SK-N-SH (cell line): ENCODE measurements around the gene PIAS1. TPM values are rescaled to one million over a fixed set of nuclear protein-coding genes. Genes with fewer than 3 reads are reported as not detected.

Source experiments
- CTCF ChIA-PET: fragments of 300-600, 350-600 bp; formaldehyde crosslinking; extraction: SDS; loops from one replicate; lab custom pipeline; 2021; lab: Yijun Ruan, JAX
- POLR2A ChIA-PET: fragments of 350-600 bp; sonication (Branson Sonifier 250); formaldehyde crosslinking; extraction: SDS; loops from one replicate; lab custom pipeline; 2020; ENCODE audit warnings: antibody characterized with exemption, inconsistent platforms; lab: Yijun Ruan, JAX
- DNase-seq: peaks from one replicate; pipeline ENCODE4 v3.0.0; 2012
- H2AFZ ChIP-seq: fragments of 200-600 bp; sonication (generic); 2 replicates; pipeline ENCODE4 v1.8.1; 2016; ENCODE audit warnings: antibody characterized with exemption, mild to moderate bottlenecking, low read depth
- H3F3A ChIP-seq: fragments of 200-600 bp; sonication (generic); replicated peaks from 2 replicates; pipeline ENCODE3; 2016; ENCODE audit warnings: antibody characterized with exemption, mild to moderate bottlenecking; ENCODE audit not compliant: insufficient read depth
- H3K27ac ChIP-seq, 2 experiments: fragments of 200-500 bp in 1 of 2; fragments of 200-600 bp in 1 of 2; sonication (Bioruptor generic) in 1 of 2; sonication (generic), shearing (Covaris generic) in 1 of 2; 2 replicates each; pipeline versions ENCODE4 v1.5.1 to v1.6.1; 2014 to 2016; ENCODE audit warnings: low read depth in 2 of 2, inconsistent platforms in 1 of 2, low read length in 1 of 2, mild to moderate bottlenecking in 1 of 2, mixed read lengths in 1 of 2
- H3K27me3 ChIP-seq: fragments of 200-600 bp; sonication (generic), shearing (Covaris generic); 2 replicates; pipeline ENCODE4 v1.6.1; 2016; ENCODE audit warnings: mixed run types; ENCODE audit not compliant: insufficient read depth
- H3K36me3 ChIP-seq, 2 experiments: fragments of 200-500 bp in 1 of 2; fragments of 200-600 bp in 1 of 2; sonication (Bioruptor generic) in 1 of 2; sonication (generic) in 1 of 2; replicated peaks in 1 of 2; 2 replicates each; pipeline versions ENCODE3 to v1.5.1; 2014 to 2016; ENCODE audit warnings: low read length in 1 of 2, mild to moderate bottlenecking in 1 of 2; ENCODE audit not compliant: insufficient read depth in 2 of 2, control insufficient read depth in 1 of 2
- H3K4me1 ChIP-seq, 2 experiments: fragments of 200-500 bp in 1 of 2; fragments of 200-600 bp in 1 of 2; sonication (Bioruptor generic) in 1 of 2; sonication (generic), shearing (Covaris generic) in 1 of 2; 2 replicates each; pipeline versions ENCODE4 v1.5.1 to v1.6.1; 2014 to 2016; ENCODE audit warnings: low read depth in 1 of 2, low read length in 1 of 2, mixed run types in 1 of 2; ENCODE audit not compliant: insufficient read depth in 2 of 2, control insufficient read depth in 1 of 2
- H3K4me2 ChIP-seq: fragments of 200-600 bp; sonication (generic), shearing (Covaris generic); 2 replicates; pipeline ENCODE4 v1.6.1; 2017; ENCODE audit warnings: mixed run types
- H3K4me3 ChIP-seq, 2 experiments: fragments of 200-500 bp in 1 of 2; fragments of 200-600 bp in 1 of 2; sonication (Bioruptor generic) in 1 of 2; sonication (generic), shearing (Covaris generic) in 1 of 2; 2 replicates each; pipeline versions ENCODE4 v1.5.1 to v1.8.1; 2014 to 2016; ENCODE audit warnings: low read depth in 2 of 2, inconsistent platforms in 1 of 2, low read length in 1 of 2, mild to moderate bottlenecking in 1 of 2, mixed read lengths in 1 of 2, moderate library complexity in 1 of 2
- H3K79me2 ChIP-seq: fragments of 200-600 bp; sonication (generic); 2 replicates; pipeline ENCODE4 v1.8.1; 2017; ENCODE audit warnings: mild to moderate bottlenecking; ENCODE audit not compliant: insufficient read depth
- H3K9ac ChIP-seq: fragments of 200-600 bp; sonication (generic); 2 replicates; pipeline ENCODE4 v1.6.1; 2017; ENCODE audit warnings: mixed run types
- H3K9me2 ChIP-seq: fragments of 200-600 bp; sonication (generic); 2 replicates; pipeline ENCODE4 v1.6.1; 2017; ENCODE audit warnings: mixed run types
- H3K9me3 ChIP-seq: fragments of 200-600 bp; sonication (generic); 2 replicates; pipeline ENCODE4 v1.6.1; 2017; ENCODE audit warnings: mixed run types, mild to moderate bottlenecking, moderate library complexity
- H4K20me1 ChIP-seq: fragments of 200-600 bp; sonication (generic); 2 replicates; pipeline ENCODE4 v1.6.1; 2017; ENCODE audit warnings: mild to moderate bottlenecking, mixed run types; ENCODE audit not compliant: insufficient read depth
- EP300 ChIP-seq, 2 experiments: IDR thresholded peaks; 2 replicates each; pipeline versions ENCODE4 v1.4.0 to v1.6.1; 2012; ENCODE audit warnings: borderline replicate concordance in 1 of 2, low read depth in 1 of 2, low read length in 1 of 2
- EZH2phosphoT487 ChIP-seq: fragments of 200-600 bp; sonication (generic); IDR thresholded peaks from 2 replicates; pipeline ENCODE4 v1.6.1; 2017; ENCODE audit warnings: low read depth, mixed run types, mild to moderate bottlenecking, antibody characterized with exemption, moderate library complexity, borderline replicate concordance
- FOSL2 ChIP-seq: IDR thresholded peaks from 2 replicates; pipeline ENCODE4 v1.4.0; 2012; ENCODE audit warnings: low read depth, mild to moderate bottlenecking, moderate library complexity, borderline replicate concordance
- FOXJ3 ChIP-seq: sonication (generic); formaldehyde crosslinking; IDR thresholded peaks from 2 replicates; pipeline ENCODE4 v1.5.1; 2020; ENCODE audit warnings: mild to moderate bottlenecking, missing genetic modification reagents
- FOXM1 ChIP-seq: IDR thresholded peaks from 2 replicates; pipeline ENCODE4 v1.4.0; 2012; ENCODE audit warnings: low read depth, mild to moderate bottlenecking
- GABPA ChIP-seq: IDR thresholded peaks from 2 replicates; pipeline ENCODE4 v1.4.0; 2012; ENCODE audit warnings: low read depth, mild to moderate bottlenecking
- GATA2 ChIP-seq: sonication (generic); formaldehyde crosslinking; IDR thresholded peaks from 2 replicates; pipeline ENCODE4 v1.5.0; 2020; ENCODE audit warnings: mild to moderate bottlenecking, missing genetic modification reagents
- JUND ChIP-seq: IDR thresholded peaks from 2 replicates; pipeline ENCODE4 v1.4.0; 2012
- MEF2A ChIP-seq: IDR thresholded peaks from 2 replicates; pipeline ENCODE4 v1.4.0; 2012; ENCODE audit warnings: low read depth, borderline replicate concordance
- MXI1 ChIP-seq: IDR thresholded peaks from 2 replicates; pipeline ENCODE4 v1.6.1; 2012; ENCODE audit warnings: mild to moderate bottlenecking, low read depth, low read length, improper control_type of control experiment
- PBX3 ChIP-seq: IDR thresholded peaks from 2 replicates; pipeline ENCODE4; 2012
- RAD21 ChIP-seq: IDR thresholded peaks from 2 replicates; pipeline ENCODE4 v1.6.1; 2012; ENCODE audit warnings: mild to moderate bottlenecking, low read length
- RCOR1 ChIP-seq: fragments of 150-350 bp; IDR thresholded peaks from 2 replicates; pipeline ENCODE4 v1.6.1; 2017; ENCODE audit warnings: antibody characterized with exemption, low read length
- RFX5 ChIP-seq: IDR thresholded peaks from 2 replicates; pipeline ENCODE4 v1.6.1; 2012; ENCODE audit warnings: mild to moderate bottlenecking, improper control_type of control experiment, low read length
- RXRA ChIP-seq: IDR thresholded peaks from 2 replicates; pipeline ENCODE4 v1.4.0; 2012; ENCODE audit warnings: low read depth, mild to moderate bottlenecking, borderline replicate concordance
- SMC3 ChIP-seq: IDR thresholded peaks from 2 replicates; pipeline ENCODE4 v1.6.1; 2012; ENCODE audit warnings: low read depth, low read length, improper control_type of control experiment
- WGBS: methylation state at CpG from one replicate; pipeline ENCODE4 v1.1.6; 2017; ENCODE audit warnings: low lambda C conversion rate; 5-methylcytosine and 5-hydroxymethylcytosine counted together
- polyA plus RNA-seq, 3 experiments: library from polyadenylated mRNA; depleted of rRNA; stranded (reverse); fragments of >200 nt; gene quantifications; 2 replicates each; pipeline ENCODE4 v1.2.3, GENCODE V29; 2012

Gene PIAS1
- polyA plus RNA-seq, 1 of the 3 experiments (the other 2 are of a cell fraction): 9.0 TPM

GRCh38 chr15:68204361-68204760, 150.2 kb downstream of the PIAS1 start:
- WGBS: 100% methylated on average over 4 of the region's 7 CpGs
- peaks cover 4% of the 10 kb centered on the region; the same call in 1 of the 2 replicates for H3K79me2 ChIP-seq
- CTCF ChIA-PET: interaction anchor here (1.0 kb wide), 1 partner anchor 341 kb away, joined by 3 read pairs; no protein-coding TSS in a partner anchor
- peaks cover 0 to 26% of the 10 kb centered on the region in 2 experiments; a peak in 1 of 4 replicates for H3K4me1 ChIP-seq
- DNase-seq: no peak
- no peaks in the 10 kb centered on the region for H4K20me1 ChIP-seq
- no peaks in the 10 kb centered on the region for H3K9me3 ChIP-seq
- H3F3A ChIP-seq: no peaks in the 10 kb centered on the region
- no peak overlapping the region for H2AFZ ChIP-seq
- H3K4me2 ChIP-seq: no peak overlapping the region
- peaks cover 0 to 2% of the 10 kb centered on the region in 2 experiments for H3K36me3 ChIP-seq
- TF ChIP-seq SMC3: no peak
- no peak for TF ChIP-seq EP300 (IDR thresholded peaks at IDR 0.05; ENCODE audit: borderline replicate concordance in 1 of 2, low read depth in 1 of 2, low read length in 1 of 2)
- no peak for TF ChIP-seq FOSL2
- TF ChIP-seq PBX3: no peak
- no peak for TF ChIP-seq RXRA
- TF ChIP-seq RFX5: no peak
- no peak for TF ChIP-seq RAD21
- TF ChIP-seq FOXJ3 (CRISPR knock-in tag): no peak
- no peak for TF ChIP-seq EZH2phosphoT487
- no peak for TF ChIP-seq GATA2 (CRISPR knock-in tag)
- TF ChIP-seq JUND: no peak
- no peak for TF ChIP-seq MEF2A
- TF ChIP-seq RCOR1: no peak
- no peak for TF ChIP-seq FOXM1
- H3K9ac ChIP-seq: no peak overlapping the region
- H3K27me3 ChIP-seq: no peaks in the 10 kb centered on the region
- H3K27ac ChIP-seq: no peak overlapping the region
- H3K9me2 ChIP-seq: no peaks in the 10 kb centered on the region
- POLR2A ChIA-PET: no interaction called here
- H3K4me3 ChIP-seq: no peak overlapping the region

- Histone ChIP-seq H3K4me3 (no peak within 1 kb of the TSS), H3K4me1 (peaks cover 0 to 21% of the 10 kb centered on the region in 2 experiments; a peak in 1 of 4 replicates), H3K79me2 (peaks cover 4% of the 10 kb centered on the region; the same call in 1 of the 2 replicates), H4K20me1 (no peaks in the 10 kb centered on the region), H3K4me2 (no peak within 1 kb of the TSS), H2AFZ (no peak within 1 kb of the TSS), H3K9me2 (no peaks in the 10 kb centered on the region), H3K36me3 (peaks cover 0 to 2% of the 10 kb centered on the region in 2 experiments), H3K9ac (no peak within 1 kb of the TSS), H3K27me3 (no peaks in the 10 kb centered on the region), H3K9me3 (no peaks in the 10 kb centered on the region), H3K27ac (no peak within 1 kb of the TSS)
- POLR2A ChIA-PET: no interaction called here
- no peak for DNase-seq
- TF ChIP-seq MXI1 (no peak), RCOR1 (no peak), FOXM1 (no peak), EP300 (IDR thresholded peaks at IDR 0.05; ENCODE audit: borderline replicate concordance in 1 of 2, low read depth in 1 of 2, low read length in 1 of 2) (no peak), GABPA (no peak)
- TF ChIP-seq, all 33 proteins: peak for 0
- CTCF ChIA-PET: interaction anchor here (1.0 to 1.3 kb wide), 2 partner anchors 341 kb away, joined by 3 to 4 read pairs; no protein-coding TSS in a partner anchor
- 91% methylated on average over 9 of the region's 16 CpGs for WGBS
- H3F3A ChIP-seq: no peaks in the 10 kb centered on the region
Observed at GRCh38 chr15:68204776-68205557, 150.9 kb downstream of the PIAS1 start, which contains the start of gene CALML4. TSS of gene CALML4 (minus strand) at chr15:68205332. CDS start at chr15:68205247, 85 bp downstream.
